Measurements from ENCODE around the gene NSUN4.
"Not testable (repeated sequence)": the region's sequence is repeated elsewhere in the genome, so short reads cannot be mapped to it uniquely, and the experiment has no call there.

- TF ChIP-seq, protein P1, sequence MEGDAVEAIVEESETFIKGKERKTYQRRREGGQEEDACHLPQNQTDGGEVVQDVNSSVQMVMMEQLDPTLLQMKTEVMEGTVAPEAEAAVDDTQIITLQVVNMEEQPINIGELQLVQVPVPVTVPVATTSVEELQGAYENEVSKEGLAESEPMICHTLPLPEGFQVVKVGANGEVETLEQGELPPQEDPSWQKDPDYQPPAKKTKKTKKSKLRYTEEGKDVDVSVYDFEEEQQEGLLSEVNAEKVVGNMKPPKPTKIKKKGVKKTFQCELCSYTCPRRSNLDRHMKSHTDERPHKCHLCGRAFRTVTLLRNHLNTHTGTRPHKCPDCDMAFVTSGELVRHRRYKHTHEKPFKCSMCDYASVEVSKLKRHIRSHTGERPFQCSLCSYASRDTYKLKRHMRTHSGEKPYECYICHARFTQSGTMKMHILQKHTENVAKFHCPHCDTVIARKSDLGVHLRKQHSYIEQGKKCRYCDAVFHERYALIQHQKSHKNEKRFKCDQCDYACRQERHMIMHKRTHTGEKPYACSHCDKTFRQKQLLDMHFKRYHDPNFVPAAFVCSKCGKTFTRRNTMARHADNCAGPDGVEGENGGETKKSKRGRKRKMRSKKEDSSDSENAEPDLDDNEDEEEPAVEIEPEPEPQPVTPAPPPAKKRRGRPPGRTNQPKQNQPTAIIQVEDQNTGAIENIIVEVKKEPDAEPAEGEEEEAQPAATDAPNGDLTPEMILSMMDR (conservative IDR thresholded peaks at IDR 0.05; ENCODE audit: low read depth, low read length) = not testable (repeated sequence)
- not testable (repeated sequence) for TF ChIP-seq EZH2 (IDR thresholded peaks at IDR 0.05; ENCODE audit: borderline replicate concordance, low read depth, low read length, poor library complexity, severe bottlenecking)
Measured at GRCh38 chr1:46319301-46319700, 21.3 kb upstream of the NSUN4 start.

Data from A673 (cell line).